GM18907 (cell line): ENCODE data around the gene SMCO1.
"Not testable (repeated sequence)": the region's sequence is repeated elsewhere in the genome, so short reads cannot be mapped to it uniquely, and the experiment has no call there.

Source experiments
- ATAC-seq: cut with Tn5 transposase; IDR thresholded peaks from one replicate; pipeline ENCODE4 v1.9.1; 2021; ENCODE audit warnings: mild to moderate bottlenecking, moderate library complexity; ENCODE audit not compliant: unreplicated experiment

Gene SMCO1

GRCh38 chr3:196523841-196524240 is 8.7 kb upstream of the SMCO1 start:
- ATAC-seq: no peak

GRCh38 chr3:196521291-196521690 is 6.1 kb upstream of the SMCO1 start:
- not testable (repeated sequence) for ATAC-seq

GRCh38 chr3:196519718-196520082 is 4.6 kb upstream of the SMCO1 start:
- ATAC-seq: no peak

- no peak for ATAC-seq
These were observed 4.0 kb upstream of the SMCO1 start for GRCh38 chr3:196518966-196519717.

- ATAC-seq: no peak
These were observed 2.8 kb upstream of the SMCO1 start for GRCh38 chr3:196517919-196518318.

GRCh38 chr3:196517162-196517800 is 2.1 kb upstream of the SMCO1 start:
- no peak for ATAC-seq

GRCh38 chr3:196514350-196514716 is 813 bp downstream of the SMCO1 start:
- ATAC-seq: no peak

GRCh38 chr3:196513697-196514349 is 1.3 kb downstream of the SMCO1 start:
- no peak for ATAC-seq

GRCh38 chr3:196511646-196512425 is 3.3 kb downstream of the SMCO1 start:
- ATAC-seq: not testable (repeated sequence)

GRCh38 chr3:196511108-196511507 is 4.0 kb downstream of the SMCO1 start:
- ATAC-seq: not testable (repeated sequence)

GRCh38 chr3:196506687-196507086 is 8.5 kb downstream of the SMCO1 start:
- no peak for ATAC-seq

GRCh38 chr3:196504556-196504955 is 10.6 kb downstream of the SMCO1 start:
- ATAC-seq: no peak

GRCh38 chr3:196504077-196504398 is 11.1 kb downstream of the SMCO1 start:
- not testable (repeated sequence) for ATAC-seq

- ATAC-seq: peak; percentile 78
These were observed 11.7 kb downstream of the SMCO1 start, which contains the start of gene RNF168 for GRCh38 chr3:196503196-196504076. TSS of gene RNF168 (minus strand) at chr3:196503768. CDS start at chr3:196503173, 595 bp downstream.

GRCh38 chr3:196502775-196503195 is 12.4 kb downstream of the SMCO1 start:
- peak; percentile 21 for ATAC-seq

GRCh38 chr3:196501316-196502044 is 13.7 kb downstream of the SMCO1 start:
- no peak for ATAC-seq

- ATAC-seq: no peak
These were observed 15.2 kb downstream of the SMCO1 start for GRCh38 chr3:196499807-196500524.

GRCh38 chr3:196499061-196499460 is 16.1 kb downstream of the SMCO1 start:
- no peak for ATAC-seq

- ATAC-seq: no peak
These were observed 16.8 kb downstream of the SMCO1 start for GRCh38 chr3:196498297-196498696.
